ENCODE data around the gene PTPRM.

DNA sequence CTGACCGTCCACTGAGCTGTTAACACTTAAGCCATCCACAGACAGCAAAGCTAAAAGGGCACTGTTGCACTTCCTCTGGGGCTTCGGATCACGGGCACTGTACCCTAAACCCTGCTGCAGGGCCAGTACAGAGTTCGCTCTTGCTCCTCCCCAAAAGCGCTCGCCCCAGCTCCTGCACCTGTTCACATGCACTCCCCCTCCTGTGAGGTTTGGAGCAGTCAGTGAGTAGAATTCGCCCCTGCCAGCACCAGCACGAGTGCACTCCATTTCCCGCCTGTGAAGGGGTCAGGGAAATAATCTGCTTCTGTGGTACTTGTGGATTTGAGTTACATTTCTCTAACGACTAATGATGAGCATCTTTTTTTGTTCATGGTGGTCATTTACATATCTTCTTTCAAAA is 158.8 kb downstream of the PTPRM start:
- TF ChIP-seq, protein P1, sequence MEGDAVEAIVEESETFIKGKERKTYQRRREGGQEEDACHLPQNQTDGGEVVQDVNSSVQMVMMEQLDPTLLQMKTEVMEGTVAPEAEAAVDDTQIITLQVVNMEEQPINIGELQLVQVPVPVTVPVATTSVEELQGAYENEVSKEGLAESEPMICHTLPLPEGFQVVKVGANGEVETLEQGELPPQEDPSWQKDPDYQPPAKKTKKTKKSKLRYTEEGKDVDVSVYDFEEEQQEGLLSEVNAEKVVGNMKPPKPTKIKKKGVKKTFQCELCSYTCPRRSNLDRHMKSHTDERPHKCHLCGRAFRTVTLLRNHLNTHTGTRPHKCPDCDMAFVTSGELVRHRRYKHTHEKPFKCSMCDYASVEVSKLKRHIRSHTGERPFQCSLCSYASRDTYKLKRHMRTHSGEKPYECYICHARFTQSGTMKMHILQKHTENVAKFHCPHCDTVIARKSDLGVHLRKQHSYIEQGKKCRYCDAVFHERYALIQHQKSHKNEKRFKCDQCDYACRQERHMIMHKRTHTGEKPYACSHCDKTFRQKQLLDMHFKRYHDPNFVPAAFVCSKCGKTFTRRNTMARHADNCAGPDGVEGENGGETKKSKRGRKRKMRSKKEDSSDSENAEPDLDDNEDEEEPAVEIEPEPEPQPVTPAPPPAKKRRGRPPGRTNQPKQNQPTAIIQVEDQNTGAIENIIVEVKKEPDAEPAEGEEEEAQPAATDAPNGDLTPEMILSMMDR (conservative IDR thresholded peaks at IDR 0.05; ENCODE audit: low read depth, low read length), result no peak
- TF ChIP-seq EZH2 (IDR thresholded peaks at IDR 0.05; ENCODE audit: low read length, unreplicated experiment), result no peak
